Measurements from ENCODE around the gene ZBTB44.

ZBTB44 gene

GRCh38 chr11:130313383-130314183 lies 1.1 kb downstream of the ZBTB44 start:
- H3F3A ChIP-seq (ENCODE audit: low read depth), result no peaks in the 10 kb centered on the region
- H3K4me3 ChIP-seq (ENCODE audit: low read length, poor library complexity, severe bottlenecking), result peak overlapping the region; percentile 75
- H3K27me3 ChIP-seq (ENCODE audit: insufficient read depth, low read length, poor library complexity, severe bottlenecking), result no peaks in the 10 kb centered on the region
- peaks cover 56% of the 10 kb centered on the region for H4K20me1 ChIP-seq (ENCODE audit: insufficient read depth, low read length, poor library complexity, severe bottlenecking)
- peak overlapping the region; percentile 90 for H3K9ac ChIP-seq (ENCODE audit: low read depth, low read length, poor library complexity, severe bottlenecking)
- TF ChIP-seq EZH2phosphoT487 (IDR thresholded peaks at IDR 0.05; ENCODE audit: borderline replicate concordance) (no peak), CTCF (conservative IDR thresholded peaks at IDR 0.05; ENCODE audit: low read length) (no peak)
- no peaks in the 10 kb centered on the region for H3K36me3 ChIP-seq (ENCODE audit: insufficient read depth, low read length)
- H2AFZ ChIP-seq (ENCODE audit: low read length), result 0 out of 2 replicates have a peak overlapping the region, but pooled peaks have one; percentile 34
- H3K9me2 ChIP-seq (replicated peaks; ENCODE audit: low read depth, low read length), result no peaks in the 10 kb centered on the region
- H3K79me2 ChIP-seq (ENCODE audit: insufficient read depth, low read length), result peaks cover 62% of the 10 kb centered on the region
- H3K4me1 ChIP-seq (ENCODE audit: insufficient read depth, low read length, poor library complexity, severe bottlenecking), result peaks cover 58% of the 10 kb centered on the region
- peak overlapping the region; percentile 89 for H3K4me2 ChIP-seq (ENCODE audit: low read depth, low read length, poor library complexity, severe bottlenecking)
- H3K9me3 ChIP-seq (ENCODE audit: insufficient read depth, low read depth, low read length), result no peaks in the 10 kb centered on the region

- H3K4me3 ChIP-seq (ENCODE audit: low read length, poor library complexity, severe bottlenecking), result peak overlapping the region; percentile 75
- H3K9ac ChIP-seq (ENCODE audit: low read depth, low read length, poor library complexity, severe bottlenecking), result peak overlapping the region; percentile 90
- H3K36me3 ChIP-seq (ENCODE audit: insufficient read depth, low read length), result 0 out of 2 replicates have a peak, but pooled peaks cover 2% of the 10 kb centered on the region
- H2AFZ ChIP-seq (ENCODE audit: low read length), result no peak overlapping the region
- H4K20me1 ChIP-seq (ENCODE audit: insufficient read depth, low read length, poor library complexity, severe bottlenecking), result peaks cover 71% of the 10 kb centered on the region
- no peaks in the 10 kb centered on the region for H3K9me2 ChIP-seq (replicated peaks; ENCODE audit: low read depth, low read length)
- TF ChIP-seq EZH2phosphoT487 (IDR thresholded peaks at IDR 0.05; ENCODE audit: borderline replicate concordance), result no peak
- TF ChIP-seq CTCF (conservative IDR thresholded peaks at IDR 0.05; ENCODE audit: low read length), result no peak
- no peaks in the 10 kb centered on the region; the same call in 1 of the 2 replicates for H3K9me3 ChIP-seq (ENCODE audit: insufficient read depth, low read depth, low read length)
- H3K79me2 ChIP-seq (ENCODE audit: insufficient read depth, low read length), result peaks cover 77% of the 10 kb centered on the region
- peaks cover 60% of the 10 kb centered on the region for H3K4me1 ChIP-seq (ENCODE audit: insufficient read depth, low read length, poor library complexity, severe bottlenecking)
- peak overlapping the region; percentile 89 for H3K4me2 ChIP-seq (ENCODE audit: low read depth, low read length, poor library complexity, severe bottlenecking)
- no peaks in the 10 kb centered on the region for H3F3A ChIP-seq (ENCODE audit: low read depth)
- H3K27me3 ChIP-seq (ENCODE audit: insufficient read depth, low read length, poor library complexity, severe bottlenecking), result no peaks in the 10 kb centered on the region
These were observed 2.7 kb downstream of the ZBTB44 start for GRCh38 chr11:130312046-130312445.

- no peaks in the 10 kb centered on the region; the same call in 1 of the 2 replicates for H3K9me3 ChIP-seq (ENCODE audit: insufficient read depth, low read depth, low read length)
- H3K4me3 ChIP-seq (ENCODE audit: low read length, poor library complexity, severe bottlenecking), result peak overlapping the region; percentile 75
- peaks cover 73% of the 10 kb centered on the region for H4K20me1 ChIP-seq (ENCODE audit: insufficient read depth, low read length, poor library complexity, severe bottlenecking)
- no peaks in the 10 kb centered on the region for H3F3A ChIP-seq (ENCODE audit: low read depth)
- TF ChIP-seq EZH2phosphoT487 (IDR thresholded peaks at IDR 0.05; ENCODE audit: borderline replicate concordance) (no peak), CTCF (conservative IDR thresholded peaks at IDR 0.05; ENCODE audit: low read length) (no peak)
- H3K9ac ChIP-seq (ENCODE audit: low read depth, low read length, poor library complexity, severe bottlenecking), result peak overlapping the region; percentile 90
- H3K4me1 ChIP-seq (ENCODE audit: insufficient read depth, low read length, poor library complexity, severe bottlenecking), result peaks cover 56% of the 10 kb centered on the region
- no peak overlapping the region for H2AFZ ChIP-seq (ENCODE audit: low read length)
- 0 out of 2 replicates have a peak, but pooled peaks cover 2% of the 10 kb centered on the region for H3K36me3 ChIP-seq (ENCODE audit: insufficient read depth, low read length)
- H3K79me2 ChIP-seq (ENCODE audit: insufficient read depth, low read length), result peaks cover 91% of the 10 kb centered on the region
- H3K9me2 ChIP-seq (replicated peaks; ENCODE audit: low read depth, low read length), result no peaks in the 10 kb centered on the region
- H3K4me2 ChIP-seq (ENCODE audit: low read depth, low read length, poor library complexity, severe bottlenecking), result peak overlapping the region; percentile 89
- H3K27me3 ChIP-seq (ENCODE audit: insufficient read depth, low read length, poor library complexity, severe bottlenecking), result no peaks in the 10 kb centered on the region
These were observed 4.1 kb downstream of the ZBTB44 start for GRCh38 chr11:130310622-130311021.
